Stimulated activated CD4-positive, alpha-beta T cell treated with anti-CD3 and anti-CD28 coated beads, Interleukin-4, amount 100 ng/mL, for 1 hour (primary cell): ENCODE measurements around the gene CREBL2.
"Not testable (repeated sequence)": the region's sequence is repeated elsewhere in the genome, so short reads cannot be mapped to it uniquely, and the experiment has no call there.

Source experiments
- DNase-seq: peaks from one replicate; pipeline ENCODE4 v3.0.0-alpha.2; 2020

Gene CREBL2

DNA sequence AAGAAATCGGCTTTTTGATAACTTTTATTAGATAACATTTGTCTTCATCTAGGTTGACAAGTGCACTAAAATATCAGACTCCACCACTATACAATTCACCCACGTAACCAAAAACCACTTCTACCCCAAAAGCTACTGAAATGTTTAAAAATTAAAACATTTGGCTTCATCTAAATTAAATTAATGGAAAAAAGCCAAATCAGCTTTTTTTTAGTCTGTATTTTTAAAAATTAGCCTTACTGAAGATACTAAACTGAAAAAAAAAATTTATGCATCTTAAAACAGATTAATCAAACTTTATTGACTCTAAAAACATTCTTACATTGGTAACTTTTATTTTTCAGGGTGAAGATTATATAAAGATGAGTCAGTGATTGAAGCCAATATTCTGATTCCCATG lies 30.0 kb downstream of the CREBL2 start:
- no peak for DNase-seq

DNA sequence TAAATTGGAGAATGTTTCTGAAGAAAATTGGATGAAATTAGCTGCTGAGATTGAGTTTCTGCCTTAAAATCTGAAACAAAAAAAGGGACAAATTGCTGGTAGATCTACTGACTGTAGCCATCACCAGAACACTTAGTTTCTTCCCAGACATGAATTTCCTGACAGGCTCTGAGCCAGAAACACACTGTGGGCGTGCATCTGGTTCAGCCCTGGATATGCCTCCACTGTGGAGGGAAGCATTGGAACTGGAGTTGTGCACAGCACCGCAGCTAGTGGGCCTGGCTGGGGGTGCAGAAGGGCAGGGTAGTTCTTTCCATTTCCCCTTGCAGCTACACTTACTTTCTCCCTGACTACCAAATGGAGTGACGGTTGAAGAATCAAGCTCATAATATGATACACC lies 31.2 kb downstream of the CREBL2 start:
- DNase-seq, result no peak

DNA sequence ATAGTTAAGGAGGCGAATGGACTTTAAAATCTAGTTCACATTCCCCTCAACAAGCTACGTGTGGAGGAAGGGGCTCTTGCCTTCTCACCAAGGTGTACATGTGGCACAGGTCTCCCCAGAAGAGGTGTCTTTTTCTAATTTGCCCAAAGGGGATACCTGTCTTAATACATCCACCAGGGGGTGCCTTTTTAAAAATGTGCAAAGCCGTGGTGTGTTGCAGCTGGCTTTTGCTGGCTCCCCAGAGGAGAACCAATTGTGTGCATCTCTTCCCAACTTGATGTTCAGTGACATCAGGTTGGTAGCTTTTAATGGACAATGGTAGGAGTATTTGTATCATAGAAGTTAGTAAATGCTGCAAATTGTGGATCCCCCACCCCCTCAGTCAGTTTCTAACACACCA lies 33.8 kb downstream of the CREBL2 start:
- no peak for DNase-seq

DNA sequence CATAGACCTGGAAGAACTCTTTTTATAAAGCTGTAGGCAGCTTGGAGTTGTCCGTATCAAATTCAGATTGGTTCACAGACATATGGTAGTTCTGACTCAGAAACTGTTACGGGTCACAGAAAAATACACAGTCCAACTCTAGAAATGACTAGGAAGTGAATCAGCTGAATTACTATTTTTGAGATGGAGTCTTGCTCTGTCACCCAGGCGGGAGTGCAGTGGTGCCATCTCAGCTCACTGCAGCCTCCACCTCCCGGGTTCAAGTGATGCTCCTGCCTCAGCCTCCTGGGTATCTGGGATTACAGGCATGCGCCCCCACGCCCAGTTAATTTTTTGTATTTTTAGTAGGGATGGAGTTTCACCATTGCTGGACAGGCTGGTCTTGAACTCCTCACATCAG lies 34.3 kb downstream of the CREBL2 start:
- not testable (repeated sequence) for DNase-seq

DNA sequence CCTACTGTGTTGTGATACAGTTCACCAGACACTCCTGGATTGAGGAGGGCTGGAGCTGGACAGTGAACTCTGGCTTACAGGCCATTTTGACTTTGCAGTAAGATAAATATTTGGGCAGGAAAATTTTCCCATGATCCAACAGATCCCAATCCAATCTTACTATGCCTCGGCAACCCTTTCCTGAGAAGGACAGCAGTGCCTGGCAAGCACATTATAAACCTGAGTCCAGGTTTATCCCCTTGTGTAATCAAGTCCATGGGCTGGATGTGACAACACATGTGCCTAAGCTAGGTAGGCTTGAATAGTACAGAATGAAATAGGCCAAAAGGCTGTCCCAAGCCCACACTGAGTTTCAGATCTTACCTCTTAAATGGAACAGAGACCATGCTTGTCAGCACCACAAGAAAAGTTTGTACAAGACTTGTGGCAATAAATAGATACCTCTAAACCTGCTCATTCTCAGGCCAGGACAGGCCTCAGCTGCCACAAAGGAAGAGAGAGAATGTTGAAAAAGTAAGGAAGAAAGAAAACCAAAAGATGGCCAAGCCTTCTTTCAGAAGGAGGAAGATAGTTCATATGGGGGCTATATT lies 34.9 kb downstream of the CREBL2 start:
- no peak for DNase-seq

DNA sequence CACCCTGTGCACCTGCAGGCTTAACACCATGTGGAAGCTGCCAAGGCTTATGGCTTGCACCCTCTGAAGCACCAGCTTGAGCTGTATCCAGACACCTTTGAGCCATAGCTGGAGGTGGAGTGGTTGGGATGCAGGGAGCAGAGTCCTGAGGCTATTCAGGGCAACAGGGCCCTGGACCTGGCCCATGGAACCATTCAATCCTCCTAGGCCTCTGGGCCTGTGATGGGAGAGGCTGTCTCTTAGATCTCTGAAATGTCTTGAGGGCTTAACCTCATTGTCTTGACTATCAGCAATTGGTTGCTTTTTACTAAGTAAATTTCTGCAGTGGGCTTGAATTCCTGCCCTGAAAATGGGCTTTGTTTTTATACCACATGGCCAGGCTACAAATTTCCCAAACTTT lies 36.6 kb downstream of the CREBL2 start:
- DNase-seq, result no peak

DNA sequence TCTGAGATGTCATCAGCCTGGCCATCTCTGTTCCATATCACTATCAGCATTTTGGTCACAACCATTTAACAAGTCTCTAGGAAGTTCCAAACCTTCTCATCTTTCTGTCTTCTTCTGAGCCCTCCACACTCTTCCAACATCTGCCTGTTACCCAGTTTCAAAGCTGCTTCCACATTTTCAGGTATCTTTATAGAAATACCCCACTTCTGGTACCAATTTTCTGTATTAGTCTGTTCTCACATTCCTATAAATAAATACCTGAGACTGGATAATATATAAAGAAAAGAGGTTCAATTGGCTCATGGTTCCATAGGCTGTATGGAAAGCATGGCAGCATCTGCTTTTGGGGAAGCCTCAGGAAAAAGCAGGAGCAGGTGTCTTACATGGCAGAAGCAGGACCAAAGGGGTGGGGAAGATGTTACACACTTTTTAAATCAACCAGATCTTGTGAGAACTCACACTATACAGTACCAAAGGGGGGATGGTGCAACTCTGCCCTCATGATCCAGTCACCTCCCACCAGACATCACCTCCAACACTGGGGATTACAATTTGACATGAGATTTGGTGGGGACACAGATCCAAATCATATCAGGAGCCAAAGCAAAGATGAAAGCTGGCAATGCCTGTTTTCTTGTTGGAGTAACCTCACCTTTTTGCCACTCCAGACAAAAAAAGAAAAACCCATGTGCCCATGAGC lies 37.4 kb downstream of the CREBL2 start:
- DNase-seq, result no peak

DNA sequence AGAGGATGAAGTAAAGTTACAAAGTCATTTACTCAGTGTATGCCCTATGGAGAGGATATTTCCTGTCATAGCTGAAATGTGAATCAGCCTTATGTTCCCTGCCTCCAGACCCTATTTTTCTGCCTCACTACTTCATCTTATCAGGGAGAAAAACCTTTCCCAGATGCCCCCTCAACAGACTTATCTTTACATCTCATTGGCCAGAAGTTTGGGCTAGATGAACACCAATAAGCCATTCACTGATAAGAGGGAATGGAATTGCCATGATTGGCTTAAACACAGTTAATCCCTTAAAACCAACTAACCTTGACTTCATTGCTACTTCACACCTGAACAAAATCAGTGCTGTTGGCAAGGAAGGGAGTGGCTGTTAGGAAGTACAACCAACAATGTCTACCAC lies 40.1 kb downstream of the CREBL2 start:
- DNase-seq, result no peak

DNA sequence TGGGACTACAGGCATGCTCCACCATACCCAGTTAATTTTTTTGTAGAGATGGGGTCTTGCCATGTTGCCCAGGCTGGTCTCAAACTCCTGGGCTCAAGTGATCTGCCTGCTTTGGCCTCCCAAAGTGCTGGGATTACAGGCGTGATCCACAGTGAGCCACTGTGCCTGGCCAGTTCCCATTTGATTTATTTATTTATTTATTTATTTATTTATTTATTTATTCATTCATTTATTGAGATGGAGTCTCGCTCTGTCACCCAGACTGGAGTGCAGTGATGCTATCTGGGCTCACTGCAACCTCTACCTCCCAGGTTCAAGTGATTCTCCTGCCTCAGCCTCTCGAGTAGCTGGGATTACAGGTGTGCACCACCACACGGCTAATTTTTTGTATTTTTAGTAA lies 41.0 kb downstream of the CREBL2 start:
- DNase-seq, result not testable (repeated sequence)

DNA sequence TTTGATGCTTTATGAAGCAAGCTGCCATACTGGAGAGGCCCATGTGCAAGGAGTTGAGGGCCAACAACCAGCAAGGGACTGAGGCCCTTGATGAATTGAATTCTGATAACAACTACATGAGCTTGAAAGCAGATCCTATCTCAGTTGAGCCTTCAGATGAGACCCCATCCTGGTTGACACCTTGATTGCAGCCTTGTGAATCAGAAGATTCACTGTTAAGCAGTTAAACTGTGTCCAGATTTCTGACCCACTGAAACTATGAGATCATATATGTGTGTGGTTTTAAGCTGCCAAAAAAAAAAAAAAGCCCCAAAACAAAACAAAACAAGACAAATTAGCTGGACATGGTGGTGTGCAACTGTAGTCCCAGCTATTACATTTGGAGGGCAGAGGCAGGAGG lies 42.2 kb downstream of the CREBL2 start:
- DNase-seq, result no peak

DNA sequence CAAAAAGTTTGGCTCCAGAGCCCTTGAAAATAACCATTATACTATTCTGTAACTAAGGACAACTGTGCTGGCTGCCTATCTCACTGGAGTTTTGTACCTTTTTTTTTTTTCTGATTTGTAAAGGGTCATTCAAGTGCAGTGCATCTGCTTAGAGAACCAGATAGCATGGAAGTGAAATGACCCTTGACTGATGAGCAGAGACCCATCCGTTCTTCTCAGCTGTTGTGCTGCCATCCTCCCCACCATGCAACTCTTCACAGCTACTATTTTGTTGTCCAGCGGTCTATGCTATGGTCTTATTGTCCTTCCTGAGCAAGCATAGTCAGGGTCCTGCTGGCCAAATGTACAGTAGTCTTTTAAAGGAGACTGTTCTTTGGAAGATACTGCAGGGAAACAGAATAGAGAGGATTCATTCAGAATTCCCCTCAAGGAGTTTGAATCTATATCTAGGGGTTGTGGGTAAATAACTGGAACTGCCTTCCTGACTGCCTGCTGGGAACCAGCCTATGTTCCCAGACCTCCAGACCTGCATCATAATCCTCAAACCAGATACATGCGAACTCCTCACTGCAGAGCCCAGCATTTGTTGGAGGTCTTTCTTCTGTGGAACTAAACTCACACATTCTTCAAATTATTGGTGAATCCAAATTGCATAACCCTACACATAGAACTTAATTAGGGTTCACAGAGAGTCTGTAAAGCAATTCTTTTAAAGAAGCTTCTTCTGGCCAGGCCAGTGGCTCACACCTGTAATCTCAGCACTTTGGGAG lies 43.2 kb downstream of the CREBL2 start:
- no peak for DNase-seq

DNA sequence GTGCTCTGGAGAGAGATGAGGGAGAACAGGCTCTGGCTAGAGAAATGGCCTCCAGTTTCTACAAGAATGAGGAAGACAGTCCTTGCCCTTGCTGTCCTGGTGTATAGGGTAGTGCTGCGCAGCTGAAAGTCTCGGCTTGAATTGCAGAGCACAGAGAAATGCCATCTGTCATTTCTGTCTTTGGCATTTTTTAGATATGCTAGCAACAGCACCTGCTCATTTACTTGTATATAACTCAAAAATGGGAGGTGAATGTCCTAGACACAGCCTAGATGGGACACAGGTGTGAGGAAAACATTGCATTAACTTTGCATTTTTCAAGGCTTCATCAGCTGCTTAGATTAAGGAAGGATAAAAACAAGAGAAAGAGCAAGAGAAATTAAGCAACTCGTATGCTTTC lies 48.5 kb downstream of the CREBL2 start:
- no peak for DNase-seq

DNA sequence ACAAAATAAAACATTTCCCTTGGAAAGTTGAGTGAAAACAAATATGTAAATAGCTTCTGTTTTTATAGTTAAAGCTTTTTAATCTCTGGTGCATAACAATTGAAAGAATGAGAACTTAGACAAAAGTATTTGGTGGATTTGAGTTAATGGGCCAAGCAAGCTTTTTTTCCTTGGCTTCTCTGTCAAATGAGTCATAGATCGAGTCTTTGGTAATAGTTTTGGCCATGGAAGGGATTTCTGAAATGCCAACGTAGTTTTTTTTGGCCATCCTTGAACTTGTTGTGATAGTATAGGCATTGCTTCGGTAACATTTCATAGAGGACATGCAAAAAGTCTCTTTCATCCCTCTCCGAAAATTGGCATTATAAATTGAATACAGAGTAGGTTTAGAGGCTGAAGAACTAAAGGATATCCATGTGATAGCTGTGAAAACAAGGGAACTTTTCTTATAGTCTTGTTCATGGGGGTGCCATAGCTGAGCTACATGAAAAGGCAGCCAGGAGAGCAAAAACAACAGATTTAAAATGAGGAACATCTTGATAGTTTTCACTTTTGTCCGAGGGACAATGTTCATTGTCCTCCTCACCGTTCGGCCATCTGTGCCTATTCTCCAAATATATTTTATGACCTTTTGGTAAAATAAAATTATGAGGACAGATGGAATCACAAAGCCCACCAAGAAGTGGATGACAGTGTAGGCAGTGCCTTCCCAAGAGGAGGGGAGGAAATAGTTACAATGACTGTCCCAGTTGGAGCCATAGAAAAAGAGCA lies 49.6 kb downstream of the CREBL2 start:
- no peak for DNase-seq

DNA sequence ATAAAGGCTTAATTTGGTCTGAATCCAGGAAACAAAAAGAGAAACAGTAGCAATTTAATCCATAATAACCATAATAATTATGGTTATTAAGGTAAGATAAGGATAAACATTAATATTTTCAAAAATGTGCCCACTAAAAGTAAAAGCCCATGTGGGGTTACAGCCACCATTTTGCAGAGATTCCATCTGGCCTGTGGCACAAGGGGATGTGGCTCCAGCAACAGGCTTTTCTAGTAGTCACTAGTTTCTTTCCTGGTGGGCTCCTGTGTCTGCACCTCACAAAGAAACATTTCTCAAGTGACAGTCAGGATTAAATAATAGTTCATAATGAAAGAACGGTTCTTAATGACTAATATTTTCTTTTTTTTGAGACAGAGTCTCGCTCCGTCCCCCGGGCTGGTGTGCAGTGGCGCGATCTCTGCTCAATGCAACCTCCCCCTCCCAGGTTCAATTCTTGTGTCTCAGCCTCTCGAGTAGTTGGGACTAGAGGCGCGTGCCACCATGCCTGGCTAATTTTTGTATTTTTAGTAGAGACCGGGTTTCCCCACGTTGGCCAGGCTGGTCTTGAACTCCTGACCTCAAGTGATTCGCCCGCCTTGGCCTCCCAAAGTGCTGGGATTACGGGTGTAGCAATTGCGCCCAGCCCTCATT lies 52.1 kb downstream of the CREBL2 start:
- DNase-seq, result no peak

DNA sequence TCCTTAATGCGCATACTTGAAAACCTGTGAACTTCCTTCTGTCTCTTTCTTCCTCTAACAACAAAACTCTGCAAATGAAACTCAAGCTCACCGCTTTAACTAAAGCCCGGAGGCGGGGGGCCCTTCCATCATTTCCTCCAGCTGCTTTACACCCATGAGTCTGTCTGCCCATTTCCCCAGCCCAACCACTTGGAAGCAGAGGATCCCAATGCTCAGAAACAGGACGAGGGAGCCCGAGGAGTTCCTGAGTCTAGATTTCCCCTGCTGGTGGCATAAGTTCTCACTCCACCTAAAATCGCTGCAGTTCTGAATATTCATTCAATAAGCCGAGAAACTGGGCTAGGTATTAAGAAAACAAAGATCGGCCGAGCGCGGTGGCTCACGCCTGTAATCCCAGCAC lies 53.5 kb downstream of the CREBL2 start:
- no peak for DNase-seq

DNA sequence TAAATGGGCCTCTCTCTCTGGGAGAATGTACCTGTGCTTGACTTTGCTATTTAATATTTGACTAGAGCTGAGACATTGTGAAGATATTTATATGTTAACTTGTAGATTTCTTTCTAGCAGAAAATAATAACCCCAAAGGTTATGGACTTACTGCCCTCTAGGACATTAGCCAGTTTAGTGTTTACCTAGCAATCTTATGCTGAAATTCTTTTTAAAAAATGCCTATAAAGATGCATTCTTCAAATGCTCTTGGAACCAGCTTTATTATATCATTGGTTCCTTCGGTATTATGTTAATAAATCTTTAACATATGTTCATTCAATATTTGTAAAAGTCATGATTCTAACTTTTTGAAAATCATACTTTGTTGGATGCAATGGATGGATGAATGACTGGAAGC lies 56.3 kb downstream of the CREBL2 start:
- no peak for DNase-seq

DNA sequence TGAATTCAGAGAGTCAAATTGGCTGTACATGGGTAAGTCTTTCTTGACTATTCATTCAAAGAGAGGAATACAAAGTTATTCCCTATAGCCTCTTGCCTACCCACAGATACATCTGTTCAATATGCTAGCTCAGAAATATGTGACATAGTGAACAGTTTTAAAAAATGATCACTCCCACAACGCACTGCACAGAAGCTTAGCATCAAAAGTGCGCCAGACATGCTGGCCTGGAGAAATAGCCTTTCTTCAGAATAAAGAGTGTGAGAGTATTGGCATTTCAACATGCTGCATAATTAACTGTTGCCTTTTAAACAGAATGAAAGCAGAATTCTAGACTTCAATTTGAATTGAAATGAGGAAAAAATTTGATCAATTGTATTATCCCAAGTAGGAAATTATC lies 57.3 kb downstream of the CREBL2 start:
- no peak for DNase-seq

DNA sequence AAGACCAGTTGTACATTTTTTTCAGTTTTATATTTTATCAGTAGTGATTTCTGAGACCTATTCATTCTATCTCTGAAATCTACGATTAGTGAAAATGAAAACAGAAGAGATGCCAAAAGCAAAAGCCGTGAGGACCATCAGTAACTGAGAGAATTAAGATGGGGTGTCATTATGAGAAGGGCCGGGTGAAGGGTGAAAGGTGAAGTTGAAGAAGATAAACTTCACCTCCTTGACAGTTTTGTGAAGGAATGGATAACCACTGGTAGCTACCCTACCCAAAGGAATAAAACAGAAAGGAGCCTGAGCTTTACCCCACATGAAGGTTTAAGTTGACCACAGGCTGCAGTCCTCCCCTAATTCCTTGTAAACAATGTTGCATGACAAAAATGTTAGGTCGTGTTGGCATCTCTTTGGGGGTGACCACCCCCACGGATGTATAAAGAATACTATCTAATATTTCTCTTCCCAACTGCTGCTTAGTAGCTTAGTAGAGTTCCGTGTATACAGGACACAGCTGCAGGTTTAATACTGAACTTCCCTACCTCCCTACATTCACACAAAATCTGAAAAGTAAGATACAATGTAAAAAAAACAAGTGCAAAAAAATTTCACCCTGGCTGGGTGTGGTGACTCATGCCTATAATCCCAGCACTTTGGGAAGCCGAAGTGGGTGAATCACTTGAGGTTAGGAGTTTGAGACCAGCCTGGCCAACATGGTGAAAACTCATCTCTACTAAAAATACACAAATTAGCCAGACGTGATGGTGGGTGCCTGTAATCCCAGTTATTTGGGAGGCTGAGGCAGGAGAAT lies 60.4 kb downstream of the CREBL2 start:
- DNase-seq, result no peak

DNA sequence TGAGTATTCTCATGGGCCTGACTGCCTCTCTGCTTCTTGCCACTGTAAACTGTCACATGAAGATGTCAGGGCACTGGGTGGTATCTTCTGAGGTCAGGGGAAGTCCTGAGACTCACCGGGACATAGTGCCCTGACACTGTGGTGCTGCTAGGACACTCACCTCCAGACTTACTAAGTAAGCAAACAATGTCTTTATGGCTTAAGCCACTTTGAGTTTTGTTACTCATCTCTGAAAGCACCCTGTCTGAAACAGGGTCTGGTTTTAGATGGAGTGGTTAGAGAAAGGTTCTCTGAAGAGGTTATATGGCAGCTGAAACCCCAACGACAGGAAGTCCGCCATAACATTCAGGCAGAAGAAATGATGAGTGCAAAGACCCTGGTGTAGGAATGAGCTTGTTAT lies 61.6 kb downstream of the CREBL2 start:
- DNase-seq, result no peak

DNA sequence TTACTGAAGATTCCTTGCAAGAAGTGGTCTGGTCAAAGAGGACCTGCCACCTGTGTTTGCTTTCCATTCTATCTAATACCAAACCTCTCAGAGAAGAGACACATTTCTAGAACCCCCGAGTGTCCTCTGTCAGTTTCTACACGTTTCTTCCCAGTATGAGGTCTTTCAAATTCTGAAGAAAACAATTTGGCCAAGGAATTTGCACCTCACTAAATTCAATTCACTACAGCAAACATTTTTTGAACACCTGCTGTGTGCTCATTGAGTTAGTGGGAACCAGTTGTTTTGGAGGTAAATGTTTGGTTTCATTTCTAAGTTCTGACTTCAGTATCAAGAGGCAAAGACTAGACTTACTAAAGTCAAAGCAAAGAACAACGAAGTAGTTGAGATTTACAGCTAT lies 64.9 kb downstream of the CREBL2 start:
- no peak for DNase-seq

DNA sequence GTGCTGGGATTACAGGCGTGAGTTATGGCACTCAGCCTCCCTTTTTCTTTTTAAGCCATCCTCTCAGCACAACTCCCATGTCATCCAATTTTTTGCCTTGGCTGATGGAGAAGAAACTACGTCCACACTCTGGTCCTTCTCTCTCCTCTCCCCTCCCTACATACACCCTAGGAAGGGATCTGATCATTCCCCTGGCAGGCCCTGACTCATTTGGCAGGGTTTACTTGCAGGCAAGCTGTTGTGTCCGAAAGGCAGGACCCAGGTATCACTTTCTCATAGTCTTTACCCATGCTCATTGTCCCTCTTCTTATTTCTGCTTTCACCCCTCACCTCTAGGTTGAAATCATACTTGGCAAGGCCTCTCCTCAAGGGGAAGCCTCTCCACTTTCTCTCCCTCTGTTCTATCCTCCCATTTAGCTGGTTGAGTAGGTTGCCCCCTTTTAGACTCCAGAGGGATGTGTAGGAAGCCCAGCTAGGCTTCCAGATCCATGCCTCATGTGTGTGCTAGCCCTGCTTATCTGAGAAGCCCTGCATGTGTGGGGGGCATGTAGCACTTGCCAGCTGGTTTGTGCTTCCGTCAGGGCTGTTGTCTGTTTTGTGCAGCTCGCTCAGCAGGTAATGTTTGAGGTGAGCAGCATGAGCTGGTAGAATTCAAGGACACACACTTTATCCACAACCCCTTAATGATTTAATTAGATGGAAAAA lies 69.5 kb downstream of the CREBL2 start:
- DNase-seq, result no peak

DNA sequence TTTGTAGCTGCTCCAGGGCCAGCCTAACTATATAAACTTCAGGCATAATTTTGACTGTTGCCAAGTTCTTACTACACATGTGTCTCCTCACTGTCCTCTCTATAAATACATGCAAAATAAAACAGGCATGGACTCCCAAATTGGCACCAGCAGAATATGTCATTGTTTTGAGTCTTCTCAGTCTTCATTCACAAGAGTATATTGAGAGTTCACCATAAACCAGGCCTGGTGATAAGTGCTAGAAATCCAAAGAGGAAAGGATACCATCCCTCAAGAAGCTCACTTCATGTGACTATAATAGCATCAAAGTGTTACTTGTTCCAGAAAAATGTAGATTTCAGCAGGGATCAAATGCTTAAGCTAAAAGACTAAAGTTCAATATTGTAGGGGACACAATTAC lies 70.6 kb downstream of the CREBL2 start:
- DNase-seq, result no peak
